ENCODE measurements around the gene CCDC158.

Gene CCDC158

GRCh38 chr4:76276813-76277212, 144.1 kb downstream of the CCDC158 start:
- DNase-seq: no peak

GRCh38 chr4:76275486-76276124, 145.3 kb downstream of the CCDC158 start:
- no peak for DNase-seq

DNA sequence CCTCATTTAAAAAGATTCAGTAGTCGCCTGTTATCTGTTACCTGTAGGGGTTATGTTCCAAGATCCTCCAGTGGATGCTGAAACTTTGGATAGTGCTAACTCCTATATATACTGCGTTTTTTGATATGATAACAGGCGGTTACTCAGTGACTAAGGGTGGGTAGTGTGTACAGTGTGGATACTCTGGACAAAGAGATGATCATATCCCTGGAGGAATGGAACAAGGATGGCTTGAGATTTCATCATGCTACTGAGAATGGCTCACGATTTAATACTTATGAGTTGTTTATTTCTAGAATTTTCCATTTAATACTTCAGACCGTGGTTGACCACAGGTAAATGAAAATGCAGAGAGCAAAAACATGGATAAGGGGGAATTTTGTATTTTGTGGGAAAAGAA, 147.9 kb downstream of the CCDC158 start:
- DNase-seq: no peak

DNA sequence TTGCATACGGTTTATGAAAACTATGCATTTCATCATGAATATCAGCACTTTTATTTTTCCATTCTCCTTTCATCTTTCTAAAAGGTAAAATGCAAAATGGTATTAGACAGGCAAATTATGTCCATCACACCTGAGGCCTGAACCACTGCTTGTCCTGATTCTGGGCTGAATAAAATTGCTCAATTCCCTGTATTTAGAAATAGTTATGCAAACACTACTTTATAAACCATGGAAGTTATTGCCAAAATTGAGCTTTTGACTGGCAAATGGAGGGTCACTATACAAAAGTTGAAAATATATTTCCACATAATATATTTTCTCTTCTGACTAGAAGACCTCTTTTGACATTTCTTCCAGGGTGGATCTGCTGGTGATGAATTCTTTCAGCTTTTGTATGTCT, 148.4 kb downstream of the CCDC158 start:
- no peak for DNase-seq

DNA sequence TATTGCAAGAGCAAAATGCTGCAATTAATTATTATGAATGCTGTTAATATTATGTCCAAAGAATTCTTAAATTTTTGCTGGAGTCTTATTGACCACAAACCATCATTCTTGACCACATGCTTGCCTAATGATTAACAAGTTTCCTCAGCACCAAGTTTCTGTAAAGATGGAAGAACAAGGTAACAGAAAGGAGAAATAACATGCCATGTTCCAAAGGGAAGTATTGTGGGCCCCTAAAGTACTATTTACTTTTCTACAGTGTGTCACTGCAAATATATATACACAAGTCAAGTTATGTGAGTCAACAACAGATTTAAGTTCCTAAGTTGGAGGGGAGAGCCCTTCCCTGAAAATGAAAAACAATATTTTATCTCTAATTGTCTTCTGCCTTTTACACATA, 148.9 kb downstream of the CCDC158 start:
- no peak for DNase-seq

DNA sequence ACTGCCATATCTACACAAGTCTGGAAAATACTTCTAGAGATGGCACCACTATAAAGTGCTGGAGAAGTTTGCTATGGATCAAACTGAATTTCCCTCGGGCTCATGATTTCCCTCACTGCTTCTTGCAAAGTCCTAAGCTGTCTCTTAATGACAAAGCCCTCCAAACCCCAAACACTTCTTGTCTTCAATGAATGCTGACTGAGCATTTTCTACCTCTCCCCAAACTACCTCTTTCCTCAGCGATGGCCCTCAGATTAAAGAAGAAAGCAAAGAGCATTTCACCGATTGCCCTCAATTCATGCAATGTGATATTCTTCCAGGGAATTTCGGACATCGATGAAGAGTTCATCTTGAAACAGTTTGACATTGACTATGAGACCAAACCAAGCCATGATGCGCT, 149.7 kb downstream of the CCDC158 start:
- no peak for DNase-seq

DNA sequence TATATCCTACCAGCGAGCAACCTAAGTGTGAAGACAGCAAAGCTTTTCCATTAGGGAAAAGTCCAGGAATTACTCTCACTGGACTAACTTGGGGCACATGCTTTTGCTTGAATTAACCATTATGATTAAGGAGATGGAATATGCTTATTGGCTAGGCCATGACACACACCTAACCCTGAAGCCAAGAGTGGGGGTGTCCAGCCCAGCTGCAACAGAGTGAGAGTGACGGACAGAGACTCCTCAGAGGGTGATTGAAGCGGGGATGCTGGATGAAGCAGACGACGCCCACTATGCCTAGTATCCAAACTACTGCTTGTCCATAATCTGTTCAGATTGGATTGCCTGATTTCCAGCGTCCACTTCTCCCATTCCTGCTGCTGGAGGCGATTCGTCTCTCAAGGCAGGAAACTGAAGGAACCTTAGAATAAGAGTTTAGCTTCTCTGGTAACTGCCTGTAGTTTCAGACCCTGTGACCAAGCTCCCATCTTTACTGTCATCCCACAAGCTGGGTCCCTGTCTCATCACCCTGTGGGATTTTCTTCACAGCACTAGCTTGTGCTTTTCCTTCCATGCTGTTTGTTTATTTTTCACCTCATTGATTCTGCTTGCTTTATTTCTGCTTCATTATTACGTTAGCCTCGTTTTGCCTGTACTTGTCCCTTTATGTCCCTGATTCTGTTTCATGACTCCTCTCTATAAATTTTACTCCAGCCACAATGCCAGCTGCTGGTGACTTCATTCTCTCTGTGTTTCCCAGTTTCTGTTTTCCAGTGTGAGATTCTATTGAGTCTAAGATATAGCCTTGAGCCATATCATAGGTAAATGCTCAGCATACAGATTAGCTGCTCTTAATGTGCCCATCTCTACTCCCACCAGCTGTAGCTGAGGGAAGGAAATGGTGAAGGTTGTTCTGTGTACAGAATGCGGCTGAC, 150.4 kb downstream of the CCDC158 start:
- no peak for DNase-seq

GRCh38 chr4:76267811-76268210, 153.1 kb downstream of the CCDC158 start:
- DNase-seq: no peak

- DNase-seq: no peak
Measured at GRCh38 chr4:76266627-76267026, 154.3 kb downstream of the CCDC158 start.

GRCh38 chr4:76265631-76266218, 155.2 kb downstream of the CCDC158 start:
- DNase-seq: no peak
